Ishikawa (cell line): Measurements from ENCODE around the gene COL11A1.

ENCODE experiments used
- CEBPB ChIP-seq: IDR thresholded peaks from 2 replicates; pipeline ENCODE4 v1.6.1; 2012
- CREB1 ChIP-seq: IDR thresholded peaks from 2 replicates; pipeline ENCODE4 v1.6.1; 2012; ENCODE audit warnings: low read depth
- EGR1 ChIP-seq: IDR thresholded peaks from 2 replicates; pipeline ENCODE4 v1.6.1; 2012
- EP300 ChIP-seq: IDR thresholded peaks from 2 replicates; pipeline ENCODE4 v1.6.1; 2012; ENCODE audit warnings: borderline replicate concordance
- FOXM1 ChIP-seq: IDR thresholded peaks from 2 replicates; pipeline ENCODE4 v1.6.1; 2012; ENCODE audit warnings: low read depth, borderline replicate concordance
- NFIC ChIP-seq: IDR thresholded peaks from 2 replicates; pipeline ENCODE4 v1.6.1; 2012
- RAD21 ChIP-seq: IDR thresholded peaks from 2 replicates; pipeline ENCODE4 v1.6.1; 2012; ENCODE audit warnings: low read depth
- TAF1 ChIP-seq: IDR thresholded peaks from 2 replicates; pipeline ENCODE4 v1.6.1; 2012; ENCODE audit warnings: low read depth, mild to moderate bottlenecking
- TCF12 ChIP-seq: IDR thresholded peaks from 2 replicates; pipeline ENCODE4 v1.6.1; 2012; ENCODE audit warnings: low read depth
- TEAD4 ChIP-seq: IDR thresholded peaks from 2 replicates; pipeline ENCODE4 v1.6.1; 2012
- USF1 ChIP-seq: IDR thresholded peaks from 2 replicates; pipeline ENCODE4 v1.6.1; 2012
- YY1 ChIP-seq: IDR thresholded peaks from 2 replicates; pipeline ENCODE4 v1.6.1; 2012; ENCODE audit warnings: low read depth
- ZBTB7A ChIP-seq: IDR thresholded peaks from 2 replicates; pipeline ENCODE4 v1.6.1; 2012; ENCODE audit warnings: low read depth
- TF ChIP-seq, protein P1 (sequence below): IDR thresholded peaks from 2 replicates; pipeline ENCODE4 v1.6.1; 2012; ENCODE audit warnings: low read depth, mild to moderate bottlenecking
- TF ChIP-seq, protein P2 (sequence below): IDR thresholded peaks from 2 replicates; pipeline ENCODE4 v1.6.1; 2012

The COL11A1 gene

DNA sequence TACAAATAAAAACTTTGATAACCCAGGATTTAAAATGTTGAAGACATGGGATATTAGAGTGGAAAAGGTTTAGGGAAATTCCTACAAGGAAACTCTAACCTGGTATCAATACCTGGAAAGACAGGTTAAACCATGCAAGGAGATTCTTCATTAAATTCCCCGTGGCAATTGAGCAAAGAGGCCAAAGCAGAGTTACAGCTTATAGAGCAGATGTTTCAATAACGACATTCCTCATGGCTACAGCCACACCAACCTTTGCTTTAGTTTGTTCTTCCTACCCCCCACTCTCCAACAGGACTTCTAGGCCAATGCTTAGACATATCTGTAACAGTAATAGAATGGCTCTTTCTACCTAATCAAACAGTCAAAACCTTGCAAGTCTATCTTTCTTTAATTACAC, 271.3 kb downstream of the COL11A1 start:
- TF ChIP-seq, protein P1, sequence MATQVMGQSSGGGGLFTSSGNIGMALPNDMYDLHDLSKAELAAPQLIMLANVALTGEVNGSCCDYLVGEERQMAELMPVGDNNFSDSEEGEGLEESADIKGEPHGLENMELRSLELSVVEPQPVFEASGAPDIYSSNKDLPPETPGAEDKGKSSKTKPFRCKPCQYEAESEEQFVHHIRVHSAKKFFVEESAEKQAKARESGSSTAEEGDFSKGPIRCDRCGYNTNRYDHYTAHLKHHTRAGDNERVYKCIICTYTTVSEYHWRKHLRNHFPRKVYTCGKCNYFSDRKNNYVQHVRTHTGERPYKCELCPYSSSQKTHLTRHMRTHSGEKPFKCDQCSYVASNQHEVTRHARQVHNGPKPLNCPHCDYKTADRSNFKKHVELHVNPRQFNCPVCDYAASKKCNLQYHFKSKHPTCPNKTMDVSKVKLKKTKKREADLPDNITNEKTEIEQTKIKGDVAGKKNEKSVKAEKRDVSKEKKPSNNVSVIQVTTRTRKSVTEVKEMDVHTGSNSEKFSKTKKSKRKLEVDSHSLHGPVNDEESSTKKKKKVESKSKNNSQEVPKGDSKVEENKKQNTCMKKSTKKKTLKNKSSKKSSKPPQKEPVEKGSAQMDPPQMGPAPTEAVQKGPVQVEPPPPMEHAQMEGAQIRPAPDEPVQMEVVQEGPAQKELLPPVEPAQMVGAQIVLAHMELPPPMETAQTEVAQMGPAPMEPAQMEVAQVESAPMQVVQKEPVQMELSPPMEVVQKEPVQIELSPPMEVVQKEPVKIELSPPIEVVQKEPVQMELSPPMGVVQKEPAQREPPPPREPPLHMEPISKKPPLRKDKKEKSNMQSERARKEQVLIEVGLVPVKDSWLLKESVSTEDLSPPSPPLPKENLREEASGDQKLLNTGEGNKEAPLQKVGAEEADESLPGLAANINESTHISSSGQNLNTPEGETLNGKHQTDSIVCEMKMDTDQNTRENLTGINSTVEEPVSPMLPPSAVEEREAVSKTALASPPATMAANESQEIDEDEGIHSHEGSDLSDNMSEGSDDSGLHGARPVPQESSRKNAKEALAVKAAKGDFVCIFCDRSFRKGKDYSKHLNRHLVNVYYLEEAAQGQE, result no peak

GRCh38 chr1:102834688-102835320, 273.5 kb downstream of the COL11A1 start:
- TF ChIP-seq RAD21 (no peak), USF1 (no peak), TAF1 (no peak), CEBPB (no peak), CREB1 (no peak), TEAD4 (no peak), FOXM1 (no peak), TCF12 (no peak), YY1 (no peak), NFIC (no peak), EP300 (no peak), ZBTB7A (no peak), EGR1 (no peak)
- TF ChIP-seq, protein P1, result no peak
- TF ChIP-seq, protein P2, sequence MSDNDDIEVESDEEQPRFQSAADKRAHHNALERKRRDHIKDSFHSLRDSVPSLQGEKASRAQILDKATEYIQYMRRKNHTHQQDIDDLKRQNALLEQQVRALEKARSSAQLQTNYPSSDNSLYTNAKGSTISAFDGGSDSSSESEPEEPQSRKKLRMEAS, result no peak

DNA sequence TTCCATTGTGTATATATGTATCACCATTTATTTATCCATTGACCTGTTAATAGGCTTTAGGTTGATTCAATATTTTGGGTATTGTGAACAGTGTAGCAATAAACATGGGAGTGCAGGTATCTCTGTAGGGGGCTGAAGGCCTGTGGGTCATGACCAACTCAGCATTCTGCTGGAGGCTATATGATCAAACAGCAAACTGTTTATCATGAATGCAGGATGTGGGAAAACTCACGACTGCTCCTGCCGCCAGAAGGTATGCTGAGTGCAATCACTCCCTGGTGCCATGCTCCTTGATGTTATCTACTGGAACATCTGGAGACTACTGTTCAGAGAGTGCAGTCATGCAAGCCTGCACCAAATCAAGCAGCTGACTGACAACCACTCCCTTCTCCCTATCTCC, 275.2 kb downstream of the COL11A1 start:
- TF ChIP-seq, protein P1, result no peak
- TF ChIP-seq RAD21, result no peak
- TF ChIP-seq NFIC, result no peak
- TF ChIP-seq, protein P2, result no peak
- TF ChIP-seq FOXM1, result no peak
- no peak for TF ChIP-seq CEBPB
- TF ChIP-seq USF1, result no peak
